Measurements from ENCODE around the gene FAM240B. TPM values are rescaled to one million over a fixed set of nuclear protein-coding genes. Genes with fewer than 3 reads are reported as not detected.

FAM240B gene
- total RNA-seq, 2 experiments from 2014 or later = not detected

DNA sequence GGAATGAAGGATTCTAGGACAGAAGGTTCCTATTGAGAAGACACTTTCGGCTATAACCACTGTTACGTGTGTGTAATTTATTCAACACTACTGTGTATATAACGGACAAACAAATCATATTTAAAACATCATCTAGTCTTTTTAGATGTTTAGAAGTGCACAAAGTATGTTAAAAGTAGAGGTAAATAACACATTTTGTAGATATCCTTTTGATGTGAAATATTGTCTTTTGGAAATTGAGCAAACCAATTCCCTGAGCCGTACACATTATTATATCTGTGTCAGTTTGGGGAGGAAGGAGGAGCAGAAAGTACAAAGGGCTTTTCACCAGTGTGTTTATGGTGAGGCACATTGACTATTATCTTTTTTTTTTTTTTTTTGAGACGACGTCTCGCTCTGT, 60.4 kb downstream of the FAM240B start:
- Mint-ChIP-seq H3K36me3 (ENCODE audit: low read depth) (no peaks in the 10 kb centered on the region), H3K9me3 (peaks cover under 1% of the 10 kb centered on the region), H3K27ac (no peak overlapping the region), H3K4me3 (no peak overlapping the region), H3K4me1 (ENCODE audit: low read depth) (no peaks in the 10 kb centered on the region), H3K27me3 (ENCODE audit: low read depth) (peaks cover 20% of the 10 kb centered on the region)
- CTCF ChIA-PET = interaction anchor here (1.6 kb wide), 1 partner anchor 13 kb away, joined by 5 read pairs; no protein-coding TSS in a partner anchor
- intact Hi-C loops (cut with micrococcal nuclease) = no loop called here
- no peak for DNase-seq

DNA sequence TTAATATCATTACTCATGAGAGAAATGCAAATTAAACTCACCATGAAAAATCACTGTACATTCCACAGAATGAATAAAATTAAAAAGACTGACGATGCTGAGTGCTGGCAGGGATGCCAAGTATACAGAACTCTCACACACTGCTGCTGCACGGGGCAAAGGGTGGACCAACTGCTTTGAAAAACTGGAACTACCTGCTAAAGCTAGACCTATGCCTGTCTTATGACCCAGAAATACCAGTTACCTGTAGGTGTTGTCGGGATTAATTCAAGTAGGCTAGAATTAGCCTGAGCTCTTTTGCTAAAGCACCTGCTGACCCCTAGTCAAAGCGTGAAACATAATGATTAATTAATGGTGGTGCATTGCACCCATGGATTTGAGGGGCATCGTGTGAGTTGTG, 63.0 kb downstream of the FAM240B start:
- CTCF ChIA-PET = no interaction called here
- H3K9me3 Mint-ChIP-seq = no peaks in the 10 kb centered on the region
- H3K27ac Mint-ChIP-seq = no peak overlapping the region
- no peaks in the 10 kb centered on the region for H3K4me1 Mint-ChIP-seq (ENCODE audit: low read depth)
- no peak for DNase-seq
- H3K27me3 Mint-ChIP-seq (ENCODE audit: low read depth) = peaks cover 14% of the 10 kb centered on the region
- intact Hi-C loops (cut with micrococcal nuclease) = no loop called here
- no peak overlapping the region for H3K4me3 Mint-ChIP-seq
- no peaks in the 10 kb centered on the region for H3K36me3 Mint-ChIP-seq (ENCODE audit: low read depth)

DNA sequence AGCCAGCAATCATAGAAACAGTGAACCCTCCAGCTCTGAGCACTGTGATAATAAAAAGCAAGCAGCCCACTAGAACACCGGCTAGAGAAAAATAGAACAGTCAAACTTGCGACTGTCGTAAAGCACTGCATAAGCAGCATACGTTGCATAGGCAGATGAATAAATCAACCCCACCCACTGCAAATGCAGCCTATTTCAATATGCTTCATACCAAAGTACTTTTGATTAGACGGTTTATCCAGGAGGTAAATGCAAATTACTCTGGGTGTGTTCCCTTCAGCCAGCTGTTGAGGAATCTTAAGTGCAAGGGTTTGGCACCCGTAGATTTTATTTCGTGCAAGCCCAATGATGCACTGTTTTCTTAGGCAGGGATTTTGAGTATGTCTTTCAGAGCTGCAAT, 67.4 kb downstream of the FAM240B start:
- Mint-ChIP-seq H3K9me3 (no peaks in the 10 kb centered on the region), H3K4me1 (ENCODE audit: low read depth) (no peaks in the 10 kb centered on the region), H3K27ac (no peak overlapping the region), H3K27me3 (ENCODE audit: low read depth) (peaks cover 8% of the 10 kb centered on the region), H3K4me3 (no peak overlapping the region), H3K36me3 (ENCODE audit: low read depth) (no peaks in the 10 kb centered on the region)
- CTCF ChIA-PET = no interaction called here
- intact Hi-C loops (cut with micrococcal nuclease) = no loop called here
- no peak for DNase-seq

DNA sequence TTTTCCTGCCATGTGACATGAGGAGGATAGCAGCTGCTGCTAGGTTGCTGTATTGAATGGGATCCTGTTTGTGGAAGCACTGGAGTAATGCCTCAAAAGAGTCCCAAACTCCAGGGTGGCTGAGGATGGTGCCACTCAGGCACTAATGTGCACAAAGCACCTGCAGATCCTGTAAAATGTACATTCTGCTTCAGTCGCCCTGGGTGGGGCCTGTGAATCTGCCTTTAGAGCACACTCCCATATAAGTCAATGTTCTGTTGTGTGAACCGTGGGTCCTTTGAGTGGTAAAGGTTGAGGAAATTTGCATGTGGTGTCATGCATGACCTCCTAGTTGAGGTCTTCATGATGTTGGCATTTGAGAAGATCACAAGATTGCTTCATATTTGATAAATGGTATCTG, 67.9 kb downstream of the FAM240B start:
- H3K4me3 Mint-ChIP-seq = no peak overlapping the region
- H3K36me3 Mint-ChIP-seq (ENCODE audit: low read depth) = no peaks in the 10 kb centered on the region
- intact Hi-C loops (cut with micrococcal nuclease) = no loop called here
- H3K27ac Mint-ChIP-seq = no peak overlapping the region
- CTCF ChIA-PET = no interaction called here
- DNase-seq = no peak
- no peaks in the 10 kb centered on the region for H3K9me3 Mint-ChIP-seq
- H3K4me1 Mint-ChIP-seq (ENCODE audit: low read depth) = no peaks in the 10 kb centered on the region
- peaks cover 6% of the 10 kb centered on the region for H3K27me3 Mint-ChIP-seq (ENCODE audit: low read depth)

GRCh38 chr9:38651400-38652042, 68.4 kb downstream of the FAM240B start:
- no peak overlapping the region for H3K27ac Mint-ChIP-seq
- H3K36me3 Mint-ChIP-seq (ENCODE audit: low read depth) = no peaks in the 10 kb centered on the region

DNA sequence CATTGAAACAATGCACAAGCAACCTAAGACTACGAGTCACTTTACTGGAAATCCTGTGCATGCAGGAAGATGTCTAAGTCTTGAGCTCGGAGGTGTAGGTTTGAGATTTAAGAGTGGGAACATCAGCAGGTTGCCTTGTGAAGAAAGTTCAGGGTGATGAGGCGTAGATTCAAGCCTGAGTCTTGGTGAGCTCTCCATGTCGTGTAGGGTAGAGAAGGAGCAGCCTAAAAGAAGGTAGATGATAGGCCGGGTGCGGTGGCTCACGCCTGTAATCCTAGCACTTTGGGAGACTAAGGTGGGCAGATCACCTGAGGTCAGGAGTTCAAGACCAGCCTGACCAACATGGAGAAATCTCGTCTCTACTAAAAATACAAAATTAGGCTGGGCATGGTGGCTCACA, 69.4 kb downstream of the FAM240B start:
- H3K9me3 Mint-ChIP-seq = no peaks in the 10 kb centered on the region
- no peaks in the 10 kb centered on the region for H3K4me1 Mint-ChIP-seq (ENCODE audit: low read depth)
- no peak for DNase-seq
- H3K27ac Mint-ChIP-seq = no peak overlapping the region
- no peaks in the 10 kb centered on the region for H3K36me3 Mint-ChIP-seq (ENCODE audit: low read depth)
- H3K27me3 Mint-ChIP-seq (ENCODE audit: low read depth) = peaks cover 3% of the 10 kb centered on the region
- intact Hi-C loops (cut with micrococcal nuclease) = no loop called here
- H3K4me3 Mint-ChIP-seq = no peak overlapping the region
- CTCF ChIA-PET = no interaction called here

More at GRCh38 chr9:38651400-38652042, 68.4 kb downstream of the FAM240B start:
- no peak for DNase-seq
- no peaks in the 10 kb centered on the region for H3K4me1 Mint-ChIP-seq (ENCODE audit: low read depth)
- intact Hi-C loops (cut with micrococcal nuclease) = no loop called here
- peaks cover 5% of the 10 kb centered on the region for H3K27me3 Mint-ChIP-seq (ENCODE audit: low read depth)
- H3K9me3 Mint-ChIP-seq = no peaks in the 10 kb centered on the region
- no peak overlapping the region for H3K4me3 Mint-ChIP-seq
- CTCF ChIA-PET = no interaction called here

GRCh38 chr9:38649731-38650363, 70.1 kb downstream of the FAM240B start:
- Mint-ChIP-seq H3K27ac (no peak overlapping the region), H3K4me3 (no peak overlapping the region), H3K27me3 (ENCODE audit: low read depth) (no peaks in the 10 kb centered on the region), H3K9me3 (no peaks in the 10 kb centered on the region), H3K4me1 (ENCODE audit: low read depth) (no peaks in the 10 kb centered on the region), H3K36me3 (ENCODE audit: low read depth) (no peaks in the 10 kb centered on the region)
- DNase-seq = no peak
- CTCF ChIA-PET = no interaction called here
- intact Hi-C loops (cut with micrococcal nuclease) = no loop called here

- H3K9me3 Mint-ChIP-seq = no peaks in the 10 kb centered on the region
- intact Hi-C loops (cut with micrococcal nuclease) = no loop called here
- H3K4me1 Mint-ChIP-seq (ENCODE audit: low read depth) = no peaks in the 10 kb centered on the region
- CTCF ChIA-PET = no interaction called here
- no peak for DNase-seq
- peaks cover 2% of the 10 kb centered on the region for H3K27me3 Mint-ChIP-seq (ENCODE audit: low read depth)
- no peak overlapping the region for H3K27ac Mint-ChIP-seq
- no peaks in the 10 kb centered on the region for H3K36me3 Mint-ChIP-seq (ENCODE audit: low read depth)
- H3K4me3 Mint-ChIP-seq = no peak overlapping the region
These were observed 75.3 kb downstream of the FAM240B start for GRCh38 chr9:38644601-38645000.

Other genes starting within 250 kb of the FAM240B start
- gene ANKRD18A, start 99.5 kb downstream of the FAM240B start, total RNA-seq = 1 to 10 TPM; 6.1 to 8.1 TPM